Measurements from ENCODE around the gene ANO10.

DNA sequence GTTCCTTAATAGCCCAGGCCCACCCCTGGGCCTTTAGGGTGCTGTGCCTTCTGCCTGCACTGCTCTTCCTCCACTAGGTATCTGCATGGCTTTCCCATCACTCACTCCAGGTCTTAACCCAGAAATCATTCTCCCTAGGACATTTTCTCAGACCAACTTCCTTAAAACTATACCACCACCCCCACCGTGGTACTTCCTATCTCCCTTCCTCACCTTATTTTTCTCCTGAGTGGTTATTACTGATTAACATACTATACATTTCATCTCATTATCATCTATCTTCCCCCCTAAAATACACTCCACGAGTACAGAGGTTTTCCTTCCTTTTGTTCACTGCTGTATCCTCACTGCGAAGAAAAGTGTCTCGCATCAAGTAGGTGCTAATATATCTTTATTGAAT is 115.2 kb downstream of the ANO10 start:
- TF ChIP-seq ZNF350 (tag by site-specific recombination; IDR thresholded peaks at IDR 0.05) (no peak), YY1 (tag by site-specific recombination; IDR thresholded peaks at IDR 0.05) (no peak), HOXD13 (CRISPR knock-in tag; IDR thresholded peaks at IDR 0.05; ENCODE audit: borderline replicate concordance) (no peak)
- TF ChIP-seq, protein P1, sequence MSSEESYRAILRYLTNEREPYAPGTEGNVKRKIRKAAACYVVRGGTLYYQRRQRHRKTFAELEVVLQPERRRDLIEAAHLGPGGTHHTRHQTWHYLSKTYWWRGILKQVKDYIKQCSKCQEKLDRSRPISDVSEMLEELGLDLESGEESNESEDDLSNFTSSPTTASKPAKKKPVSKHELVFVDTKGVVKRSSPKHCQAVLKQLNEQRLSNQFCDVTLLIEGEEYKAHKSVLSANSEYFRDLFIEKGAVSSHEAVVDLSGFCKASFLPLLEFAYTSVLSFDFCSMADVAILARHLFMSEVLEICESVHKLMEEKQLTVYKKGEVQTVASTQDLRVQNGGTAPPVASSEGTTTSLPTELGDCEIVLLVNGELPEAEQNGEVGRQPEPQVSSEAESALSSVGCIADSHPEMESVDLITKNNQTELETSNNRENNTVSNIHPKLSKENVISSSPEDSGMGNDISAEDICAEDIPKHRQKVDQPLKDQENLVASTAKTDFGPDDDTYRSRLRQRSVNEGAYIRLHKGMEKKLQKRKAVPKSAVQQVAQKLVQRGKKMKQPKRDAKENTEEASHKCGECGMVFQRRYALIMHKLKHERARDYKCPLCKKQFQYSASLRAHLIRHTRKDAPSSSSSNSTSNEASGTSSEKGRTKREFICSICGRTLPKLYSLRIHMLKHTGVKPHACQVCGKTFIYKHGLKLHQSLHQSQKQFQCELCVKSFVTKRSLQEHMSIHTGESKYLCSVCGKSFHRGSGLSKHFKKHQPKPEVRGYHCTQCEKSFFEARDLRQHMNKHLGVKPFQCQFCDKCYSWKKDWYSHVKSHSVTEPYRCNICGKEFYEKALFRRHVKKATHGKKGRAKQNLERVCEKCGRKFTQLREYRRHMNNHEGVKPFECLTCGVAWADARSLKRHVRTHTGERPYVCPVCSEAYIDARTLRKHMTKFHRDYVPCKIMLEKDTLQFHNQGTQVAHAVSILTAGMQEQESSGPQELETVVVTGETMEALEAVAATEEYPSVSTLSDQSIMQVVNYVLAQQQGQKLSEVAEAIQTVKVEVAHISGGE (tag by site-specific recombination; conservative IDR thresholded peaks at IDR 0.05; ENCODE audit: low read depth): no peak
- TF ChIP-seq, protein P2, sequence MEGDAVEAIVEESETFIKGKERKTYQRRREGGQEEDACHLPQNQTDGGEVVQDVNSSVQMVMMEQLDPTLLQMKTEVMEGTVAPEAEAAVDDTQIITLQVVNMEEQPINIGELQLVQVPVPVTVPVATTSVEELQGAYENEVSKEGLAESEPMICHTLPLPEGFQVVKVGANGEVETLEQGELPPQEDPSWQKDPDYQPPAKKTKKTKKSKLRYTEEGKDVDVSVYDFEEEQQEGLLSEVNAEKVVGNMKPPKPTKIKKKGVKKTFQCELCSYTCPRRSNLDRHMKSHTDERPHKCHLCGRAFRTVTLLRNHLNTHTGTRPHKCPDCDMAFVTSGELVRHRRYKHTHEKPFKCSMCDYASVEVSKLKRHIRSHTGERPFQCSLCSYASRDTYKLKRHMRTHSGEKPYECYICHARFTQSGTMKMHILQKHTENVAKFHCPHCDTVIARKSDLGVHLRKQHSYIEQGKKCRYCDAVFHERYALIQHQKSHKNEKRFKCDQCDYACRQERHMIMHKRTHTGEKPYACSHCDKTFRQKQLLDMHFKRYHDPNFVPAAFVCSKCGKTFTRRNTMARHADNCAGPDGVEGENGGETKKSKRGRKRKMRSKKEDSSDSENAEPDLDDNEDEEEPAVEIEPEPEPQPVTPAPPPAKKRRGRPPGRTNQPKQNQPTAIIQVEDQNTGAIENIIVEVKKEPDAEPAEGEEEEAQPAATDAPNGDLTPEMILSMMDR (tag by site-specific recombination; IDR thresholded peaks at IDR 0.05): no peak
